H1 (cell line): ENCODE data around the gene WNT1. TPM values are rescaled to one million over a fixed set of nuclear protein-coding genes. Genes with fewer than 3 reads are reported as not detected.

Experiments used
- BACH1 ChIP-seq: IDR thresholded peaks from 2 replicates; pipeline ENCODE4 v1.6.1; 2012; ENCODE audit warnings: low read length, improper control_type of control experiment
- CHD7 ChIP-seq: fragments of 300-600 bp; sonication (generic); IDR thresholded peaks from 2 replicates; pipeline ENCODE4 v1.7.1; 2012; ENCODE audit warnings: low read length, moderate library complexity, mild to moderate bottlenecking, inconsistent platforms; ENCODE audit not compliant: insufficient replicate concordance
- CTBP2 ChIP-seq: IDR thresholded peaks from 2 replicates; pipeline ENCODE4 v1.7.0; 2011; ENCODE audit warnings: borderline replicate concordance, mild to moderate bottlenecking, moderate library complexity, mixed read lengths, low read length; ENCODE audit not compliant: insufficient read depth, insufficient read length
- E2F6 ChIP-seq: IDR thresholded peaks from 2 replicates; pipeline ENCODE4 v1.6.1; 2012; ENCODE audit warnings: inconsistent platforms
- RBBP5 ChIP-seq: IDR thresholded peaks from 2 replicates; pipeline ENCODE4 v1.7.1; 2012; ENCODE audit warnings: low read depth, mild to moderate bottlenecking, inconsistent platforms, low read length, moderate library complexity, borderline replicate concordance
- RXRA ChIP-seq: IDR thresholded peaks from 2 replicates; pipeline ENCODE4 v1.6.1; 2011; ENCODE audit warnings: low read depth, mild to moderate bottlenecking, low read length, moderate library complexity; ENCODE audit not compliant: insufficient read depth
- SIRT6 ChIP-seq: IDR thresholded peaks from one replicate; pipeline ENCODE4 v1.7.1; 2012; ENCODE audit warnings: low read length, inconsistent platforms
- SRF ChIP-seq: IDR thresholded peaks from 2 replicates; pipeline ENCODE4 v1.6.1; 2011; ENCODE audit warnings: mild to moderate bottlenecking, low read depth, low read length, moderate library complexity
- ZNF274 ChIP-seq: IDR thresholded peaks from 2 replicates; pipeline ENCODE4 v1.7.0; 2012; ENCODE audit warnings: low read length, borderline replicate concordance; ENCODE audit errors: extremely low read depth
- polyA plus RNA-seq, 7 experiments: library from polyadenylated mRNA; depleted of rRNA in 3 of 7; stranded (reverse) in 5 of 7; unstranded in 2 of 7; fragments of >200 nt in 5 of 7; fragments of 200-250 nt in 2 of 7; gene quantifications; 1 replicate in 5 of 7; 2 replicates in 1 of 7; 4 replicates in 1 of 7; pipeline versions ENCODE4 v1.2.1 to v1.2.3, GENCODE V29; 2011 to 2013; ENCODE audit warnings: missing spikeins in 2 of 7, mixed read lengths in 2 of 7
- total RNA-seq: library from RNA; stranded (reverse); fragmentation: NEBNext Ultra II Directional; extraction: Animal tissue kit (Norgen Biotek cat#: 25700); gene quantifications from 2 replicates; pipeline ENCODE4 v1.2.1, GENCODE V29; 2021

Gene WNT1
- total and polyA plus RNA-seq, 2 of the 8 experiments (the other 6 are each of a cell fraction or from before 2014, with no cell fraction given) = not detected

GRCh38 chr12:48957141-48958048, 20.7 kb upstream of the WNT1 start, which contains the start of gene ARF3 (continued):
- TF ChIP-seq E2F6 = 0 out of 2 replicates have a peak, but pooled peaks have one; percentile 13
- no peak for TF ChIP-seq SRF
- no peak; the same call in 1 of the 2 replicates for TF ChIP-seq BACH1
- no peak for TF ChIP-seq RXRA
- no peak for TF ChIP-seq ZNF274
- no peak for TF ChIP-seq SIRT6
- peak; percentile 65 for TF ChIP-seq CTBP2
- no peak for TF ChIP-seq CHD7
- peak; percentile 69 for TF ChIP-seq RBBP5
